Left lung (tissue), 10 donors: ENCODE results near the gene SLC9A9. TPM values are rescaled to one million over a fixed set of nuclear protein-coding genes. Genes with fewer than 3 reads are reported as not detected.

Experiments
- ATAC-seq: fragments of 200-7000 bp; cut with Tn5 transposase; one replicate; pipeline ENCODE4 v1.9.1; 2020; ENCODE audit warnings: moderate library complexity
- DNase-seq, 4 donors: peaks; one replicate each; pipeline ENCODE4 v3.0.0-alpha.2; 2013 to 2020
- H3K27ac ChIP-seq, 2 donors: fragments of 200-600 bp; sonication (generic) in 1 of 2; one replicate each; pipeline versions ENCODE4 v1.5.0 to v1.8.0; 2020 to 2021
- H3K27me3 ChIP-seq, 2 donors: fragments of 200-600 bp; sonication (generic) in 1 of 2; one replicate each; pipeline versions ENCODE4 v1.5.0 to v1.8.0; 2020 to 2021
- H3K36me3 ChIP-seq, 2 donors: fragments of 200-600 bp; sonication (generic) in 1 of 2; one replicate each; pipeline versions ENCODE4 v1.5.0 to v1.8.0; 2020 to 2021
- H3K4me1 ChIP-seq, 2 donors: fragments of 200-600 bp; one replicate each; pipeline ENCODE4 v1.8.0; 2021
- H3K4me3 ChIP-seq, 2 donors: fragments of 200-600 bp; sonication (generic) in 1 of 2; one replicate each; pipeline versions ENCODE4 v1.5.0 to v1.8.0; 2020 to 2021; ENCODE audit warnings: mild to moderate bottlenecking in 1 of 2
- H3K9me3 ChIP-seq, 2 donors: fragments of 200-600 bp; sonication (generic) in 1 of 2; one replicate each; pipeline versions ENCODE4 v1.5.0 to v1.8.0; 2020 to 2021
- CTCF ChIP-seq, 2 donors: fragments of 200-600 bp; sonication (generic) in 1 of 2; IDR thresholded peaks; one replicate each; pipeline versions ENCODE4 v1.5.0 to v1.8.0; 2021; ENCODE audit warnings: antibody characterized with exemption in 2 of 2
- intact Hi-C, 2 donors: fragments of 100-400 bp; cut with DNase I; formaldehyde crosslinking; loops; one replicate each; pipeline versions ENCODE4 v1.11.2 to v1.14.2; 2022
- polyA plus RNA-seq, 6 donors: library from polyadenylated mRNA; unstranded; fragments of 120-200 nt; gene quantifications; one replicate each; pipeline ENCODE4 v1.2.1, GENCODE V29; 2013; ENCODE audit not compliant: insufficient read length in 6 of 6
- total RNA-seq, 2 donors: library from RNA; stranded (reverse); fragmentation: NEBNext Ultra II Directional; extraction: Animal tissue kit (Norgen Biotek cat#: 25700); gene quantifications; one replicate each; pipeline ENCODE4 v1.2.1, GENCODE V29; 2021
- donor health status: DM: no; HTN: yes; CAD: no.
- donor health status: DM: no; HTN: no; CAD: no.

Gene SLC9A9
- total and polyA plus RNA-seq, 8 donors: 13.9 to 19.6 (median 16.8) TPM

DNA sequence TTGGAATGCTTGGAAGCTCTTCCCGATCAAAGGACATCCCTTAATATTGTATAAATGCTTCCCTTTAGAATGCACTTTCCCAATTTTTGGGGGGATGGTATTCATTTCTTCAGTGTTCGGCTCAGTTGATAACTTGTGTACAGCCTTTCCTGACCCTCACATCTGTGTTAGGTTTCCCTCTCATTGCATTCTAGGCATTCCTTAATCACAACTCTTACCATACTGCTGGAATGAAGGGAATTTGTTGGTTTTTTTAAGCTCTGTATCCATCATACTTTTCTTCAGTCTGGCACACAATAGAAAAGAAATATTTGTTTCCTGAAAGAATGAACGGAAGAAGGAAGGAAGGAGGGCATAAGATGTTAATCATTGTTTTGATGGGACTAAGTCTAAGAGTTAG, 609.2 kb downstream of the SLC9A9 start:
- no peaks in the 10 kb centered on the region for H3K9me3 ChIP-seq
- H3K27me3 ChIP-seq: no peaks in the 10 kb centered on the region
- intact Hi-C loops: no loop called here
- DNase-seq: no peak
- TF ChIP-seq CTCF (IDR thresholded peaks at IDR 0.05): no peak
- H3K36me3 ChIP-seq: no peaks in the 10 kb centered on the region
- no peaks in the 10 kb centered on the region for H3K4me1 ChIP-seq
- H3K4me3 ChIP-seq: no peak overlapping the region
- ATAC-seq: no peak
- no peak overlapping the region for H3K27ac ChIP-seq

- Histone ChIP-seq H3K27ac (no peak overlapping the region), H3K4me3 (no peak overlapping the region), H3K4me1 (no peaks in the 10 kb centered on the region), H3K27me3 (no peaks in the 10 kb centered on the region), H3K9me3 (no peaks in the 10 kb centered on the region), H3K36me3 (no peaks in the 10 kb centered on the region)
- TF ChIP-seq CTCF (IDR thresholded peaks at IDR 0.05): no peak
- peak in 2 of 4 donors; percentile 20 to 41 for DNase-seq
- intact Hi-C loops: no loop called here
- ATAC-seq: no peak
These were observed 611.1 kb downstream of the SLC9A9 start for GRCh38 chr3:143237077-143237627.

GRCh38 chr3:143236226-143236964, 611.9 kb downstream of the SLC9A9 start:
- DNase-seq (no peak), ATAC-seq (no peak)
- Histone ChIP-seq H3K9me3 (no peaks in the 10 kb centered on the region), H3K4me3 (no peak overlapping the region), H3K36me3 (no peaks in the 10 kb centered on the region), H3K27ac (no peak overlapping the region), H3K27me3 (no peaks in the 10 kb centered on the region), H3K4me1 (no peaks in the 10 kb centered on the region)
- intact Hi-C loops: no loop called here
- no peak for TF ChIP-seq CTCF (IDR thresholded peaks at IDR 0.05)

DNA sequence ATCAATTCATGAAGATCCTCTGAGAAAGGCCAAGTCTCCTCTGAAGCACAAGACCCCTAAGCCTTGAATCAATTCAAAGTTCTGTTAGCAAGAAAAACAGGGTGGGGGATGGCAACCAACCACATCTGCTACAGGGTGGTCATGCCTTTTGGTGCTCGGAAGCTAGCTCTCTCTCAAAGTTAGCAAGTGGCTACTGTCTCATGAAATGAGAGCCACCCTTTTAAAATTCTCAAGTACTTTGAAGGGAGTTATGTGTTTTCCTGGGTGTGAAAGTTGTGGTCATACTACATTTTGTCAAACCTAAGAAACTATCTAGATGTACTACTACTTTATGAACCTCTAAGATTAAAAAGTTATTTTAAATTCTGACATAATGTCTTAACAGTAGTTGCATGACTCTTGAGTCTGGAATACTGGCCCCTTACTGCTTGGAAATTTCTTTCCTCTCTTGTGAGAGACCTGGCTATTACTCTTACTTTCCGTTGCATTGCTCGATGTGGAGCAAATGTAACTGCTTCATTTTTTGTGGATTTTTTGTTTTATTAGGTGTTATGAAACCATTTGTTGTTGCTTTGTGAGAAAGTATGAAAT, 612.6 kb downstream of the SLC9A9 start:
- Histone ChIP-seq H3K4me1 (no peaks in the 10 kb centered on the region), H3K4me3 (no peak overlapping the region), H3K27ac (no peak overlapping the region), H3K27me3 (no peaks in the 10 kb centered on the region), H3K9me3 (no peaks in the 10 kb centered on the region), H3K36me3 (no peaks in the 10 kb centered on the region)
- TF ChIP-seq CTCF (IDR thresholded peaks at IDR 0.05): no peak
- DNase-seq (no peak), ATAC-seq (no peak)
- intact Hi-C loops: no loop called here

- intact Hi-C loops: no loop called here
- DNase-seq (no peak), ATAC-seq (no peak)
- H3K36me3 ChIP-seq: no peaks in the 10 kb centered on the region
- no peaks in the 10 kb centered on the region for H3K4me1 ChIP-seq
- no peak overlapping the region for H3K4me3 ChIP-seq
- no peak overlapping the region for H3K27ac ChIP-seq
- H3K27me3 ChIP-seq: no peaks in the 10 kb centered on the region
- no peaks in the 10 kb centered on the region for H3K9me3 ChIP-seq
- TF ChIP-seq CTCF (IDR thresholded peaks at IDR 0.05): no peak
These were observed 613.7 kb downstream of the SLC9A9 start for GRCh38 chr3:143234526-143234925.
